ENCODE data around the gene LIN9.

DNA sequence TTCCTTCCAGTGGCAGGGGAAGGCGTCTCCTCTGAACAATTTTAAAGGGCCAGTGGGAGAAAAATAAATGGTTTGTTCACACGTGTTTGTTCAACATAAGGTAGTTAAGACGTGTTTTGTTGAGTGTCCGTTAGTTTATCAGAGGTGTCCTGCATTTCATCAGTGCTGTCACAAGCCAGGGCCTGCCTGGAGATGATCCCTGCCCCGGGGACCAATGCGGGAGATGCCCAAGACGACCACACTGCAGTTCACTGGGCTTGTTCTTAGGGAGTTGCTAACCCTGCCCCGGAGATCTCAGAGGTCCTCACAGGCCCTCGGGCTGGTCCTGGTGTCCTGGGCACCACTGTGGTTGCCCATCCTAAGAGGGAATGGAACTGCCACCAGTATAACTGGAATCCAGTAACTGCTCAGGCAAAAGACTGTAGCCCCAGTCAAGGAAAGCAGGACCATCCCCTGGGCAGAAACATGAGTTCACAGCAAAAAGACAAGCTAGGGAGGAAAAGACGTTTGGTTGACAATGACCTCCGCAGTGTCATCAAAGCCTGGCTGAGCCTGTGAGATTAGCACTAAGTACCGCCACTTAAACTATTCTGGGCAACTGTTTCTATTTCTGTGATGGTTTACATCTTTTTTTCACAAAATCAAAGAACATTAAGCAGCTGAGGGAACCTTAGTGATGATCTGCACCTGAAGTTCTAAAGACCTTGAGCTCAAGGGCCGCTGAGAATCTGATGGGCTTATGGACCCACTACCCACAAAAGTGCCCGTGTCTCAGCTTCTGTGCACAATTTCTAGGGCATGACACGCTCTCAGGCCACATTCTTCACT is 44.9 kb upstream of the LIN9 start:
- TF ChIP-seq CTCF (IDR thresholded peaks at IDR 0.05; ENCODE audit: low read depth, low read length) (no peak), EZH2phosphoT487 (IDR thresholded peaks at IDR 0.05; ENCODE audit: low read depth) (no peak)
